WTC11 (cell line): ENCODE results near the gene FAM227B. TPM values are rescaled to one million over a fixed set of nuclear protein-coding genes. Genes with fewer than 3 reads are reported as not detected.

Experiments
- ATAC-seq: fragments of 200-7000 bp; cut with Tn5 transposase; 2 replicates; pipeline ENCODE4 v1.10.0; 2021; ENCODE audit warnings: mild to moderate bottlenecking, moderate library complexity
- CTCF ChIA-PET: fragments of 300-600 bp; sonication (Branson Sonifier 250); formaldehyde crosslinking; loops from one replicate; lab custom pipeline; 2021; ENCODE audit warnings: antibody characterized with exemption; lab: Charles Lee
- POLR2A ChIA-PET: fragments of 350-600 bp; sonication (Branson Sonifier 250); formaldehyde crosslinking; loops from one replicate; lab custom pipeline; 2021; ENCODE audit warnings: antibody characterized with exemption; lab: Charles Lee
- DNase-seq: peaks from one replicate; pipeline ENCODE4 v3.0.0; 2021; ENCODE audit warnings: low spot score
- H3K27ac Mint-ChIP-seq: 2 replicates; pipeline ENCODE4 v1.8.0; 2021; ENCODE audit warnings: mixed read lengths
- H3K27me3 Mint-ChIP-seq: 2 replicates; pipeline ENCODE4 v1.8.0; 2021; ENCODE audit warnings: low read depth, mild to moderate bottlenecking, moderate library complexity, mixed read lengths
- H3K36me3 Mint-ChIP-seq: 2 replicates; pipeline ENCODE4 v1.8.0; 2021; ENCODE audit warnings: mixed read lengths
- H3K4me1 Mint-ChIP-seq: 2 replicates; pipeline ENCODE4 v1.8.0; 2022; ENCODE audit warnings: mixed read lengths
- H3K4me3 Mint-ChIP-seq: 2 replicates; pipeline ENCODE4 v1.8.0; 2021; ENCODE audit warnings: mild to moderate bottlenecking, moderate library complexity, mixed read lengths
- H3K9me3 Mint-ChIP-seq: 2 replicates; pipeline ENCODE4 v1.8.0; 2021; ENCODE audit warnings: mixed read lengths
- AR ChIP-seq: fragments of 250-450 bp; sonication (Bioruptor Pico); IDR thresholded peaks from 2 replicates; pipeline ENCODE4 v1.9.0; 2021; ENCODE audit warnings: mild to moderate bottlenecking
- ATF6 ChIP-seq: sonication (generic); formaldehyde crosslinking; IDR thresholded peaks from 2 replicates; pipeline ENCODE4 v1.8.1; 2023; ENCODE audit warnings: mild to moderate bottlenecking, missing genetic modification reagents
- CTCF ChIP-seq: fragments of 200-600 bp; IDR thresholded peaks from 2 replicates; pipeline ENCODE4 v1.8.0; 2022; ENCODE audit warnings: antibody characterized with exemption
- JUN ChIP-seq: sonication (generic); formaldehyde crosslinking; IDR thresholded peaks from 2 replicates; pipeline ENCODE4 v1.8.0; 2023; ENCODE audit warnings: mild to moderate bottlenecking, missing genetic modification reagents
- NFATC4 ChIP-seq: fragments of 250-450 bp; sonication (Bioruptor Pico); IDR thresholded peaks from 2 replicates; pipeline ENCODE4 v1.9.0; 2021; ENCODE audit warnings: mild to moderate bottlenecking
- NFE2L1 ChIP-seq: sonication (generic); formaldehyde crosslinking; IDR thresholded peaks from 2 replicates; pipeline ENCODE4 v1.8.1; 2023; ENCODE audit warnings: missing genetic modification reagents
- NR1H2 ChIP-seq: sonication (generic); formaldehyde crosslinking; IDR thresholded peaks from 2 replicates; pipeline ENCODE4 v1.9.0; 2021; ENCODE audit warnings: mild to moderate bottlenecking, moderate library complexity, missing genetic modification reagents
- NR3C1 ChIP-seq: sonication (generic); formaldehyde crosslinking; conservative IDR thresholded peaks from 2 replicates; pipeline ENCODE4 v1.8.1; 2023; ENCODE audit warnings: low read depth, mild to moderate bottlenecking, missing genetic modification reagents
- OVOL2 ChIP-seq: fragments of 250-450 bp; sonication (Bioruptor Pico); IDR thresholded peaks from 2 replicates; pipeline ENCODE4 v1.9.0; 2021; ENCODE audit warnings: mild to moderate bottlenecking, borderline replicate concordance
- SMAD3 ChIP-seq: sonication (generic); formaldehyde crosslinking; IDR thresholded peaks from 2 replicates; pipeline ENCODE4 v1.8.0; 2022; ENCODE audit warnings: missing genetic modification reagents, mild to moderate bottlenecking, borderline replicate concordance
- SOX15 ChIP-seq: fragments of 250-450 bp; sonication (Bioruptor Pico); IDR thresholded peaks from 2 replicates; pipeline ENCODE4 v1.9.0; 2021; ENCODE audit warnings: mild to moderate bottlenecking
- TEAD1 ChIP-seq: sonication (generic); formaldehyde crosslinking; IDR thresholded peaks from 2 replicates; pipeline ENCODE4 v1.8.0; 2022; ENCODE audit warnings: mild to moderate bottlenecking, missing genetic modification reagents
- ZNF121 ChIP-seq: sonication (generic); formaldehyde crosslinking; IDR thresholded peaks from 2 replicates; pipeline ENCODE4 v1.8.0; 2023; ENCODE audit warnings: missing genetic modification reagents
- ZNF138 ChIP-seq: sonication (generic); formaldehyde crosslinking; conservative IDR thresholded peaks from 2 replicates; pipeline ENCODE4 v1.8.1; 2022; ENCODE audit warnings: mild to moderate bottlenecking, moderate library complexity, missing genetic modification reagents
- ZNF263 ChIP-seq: sonication (generic); formaldehyde crosslinking; IDR thresholded peaks from 2 replicates; pipeline ENCODE4 v1.8.1; 2022; ENCODE audit warnings: low read depth, mild to moderate bottlenecking, moderate library complexity, missing genetic modification reagents
- ZNF396 ChIP-seq: fragments of 250-450 bp; sonication (Bioruptor Pico); IDR thresholded peaks from 2 replicates; pipeline ENCODE4 v1.8.0; 2021; ENCODE audit warnings: mild to moderate bottlenecking, moderate library complexity, borderline replicate concordance
- ZNF671 ChIP-seq: fragments of 250-450 bp; sonication (Bioruptor Pico); IDR thresholded peaks from 2 replicates; pipeline ENCODE4 v1.8.0; 2021; ENCODE audit warnings: mild to moderate bottlenecking
- total RNA-seq: library from RNA; stranded (reverse); gene quantifications from 3 replicates; pipeline ENCODE4 v1.2.3, GENCODE V29; 2021
- TF ChIP-seq, protein P1 (sequence below): fragments of 250-450 bp; sonication (Bioruptor Pico); IDR thresholded peaks from 2 replicates; pipeline ENCODE4 v1.9.0; 2021; ENCODE audit warnings: mild to moderate bottlenecking
- TF ChIP-seq, protein P2 (sequence below): sonication (generic); formaldehyde crosslinking; IDR thresholded peaks from 2 replicates; pipeline ENCODE4 v1.8.0; 2022; ENCODE audit warnings: mild to moderate bottlenecking, missing genetic modification reagents
- TF ChIP-seq, protein P3 (sequence below): sonication (generic); formaldehyde crosslinking; IDR thresholded peaks from 2 replicates; pipeline ENCODE4 v1.8.1; 2023; ENCODE audit warnings: mild to moderate bottlenecking, missing genetic modification reagents, borderline replicate concordance
- TF ChIP-seq, protein P4 (sequence below): sonication (generic); formaldehyde crosslinking; IDR thresholded peaks from 2 replicates; pipeline ENCODE4 v1.8.1; 2022; ENCODE audit warnings: low read depth, mild to moderate bottlenecking, moderate library complexity, missing genetic modification reagents, borderline replicate concordance

Gene FAM227B
- total RNA-seq, 1 experiment from 2014 or later: 6.8 TPM

GRCh38 chr15:49427372-49427771, 193.2 kb downstream of the FAM227B start:
- Mint-ChIP-seq H3K9me3 (no peaks in the 10 kb centered on the region), H3K4me3 (no peak overlapping the region), H3K27me3 (no peaks in the 10 kb centered on the region; the same call in 1 of the 2 replicates), H3K27ac (no peak overlapping the region), H3K4me1 (no peaks in the 10 kb centered on the region), H3K36me3 (no peaks in the 10 kb centered on the region)
- ChIA-PET POLR2A (no interaction called here), CTCF (interaction anchor here (1.1 kb wide), 1 partner anchor 44 kb away, joined by 4 read pairs; no protein-coding TSS in a partner anchor)
- ATAC-seq: no peak
- TF ChIP-seq, protein P1, sequence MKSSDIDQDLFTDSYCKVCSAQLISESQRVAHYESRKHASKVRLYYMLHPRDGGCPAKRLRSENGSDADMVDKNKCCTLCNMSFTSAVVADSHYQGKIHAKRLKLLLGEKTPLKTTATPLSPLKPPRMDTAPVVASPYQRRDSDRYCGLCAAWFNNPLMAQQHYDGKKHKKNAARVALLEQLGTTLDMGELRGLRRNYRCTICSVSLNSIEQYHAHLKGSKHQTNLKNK (CRISPR knock-in tag): no peak
- TF ChIP-seq NR3C1 (CRISPR knock-in tag) (no peak), ZNF263 (CRISPR knock-in tag) (no peak), NFATC4 (CRISPR knock-in tag) (no peak), OVOL2 (no peak), CTCF (no peak), ZNF138 (CRISPR knock-in tag) (no peak), ZNF396 (CRISPR knock-in tag) (no peak), JUN (CRISPR knock-in tag) (no peak), SMAD3 (no peak), ATF6 (CRISPR knock-in tag) (no peak), ZNF121 (no peak), NFE2L1 (CRISPR knock-in tag) (no peak)
- TF ChIP-seq, protein P2, sequence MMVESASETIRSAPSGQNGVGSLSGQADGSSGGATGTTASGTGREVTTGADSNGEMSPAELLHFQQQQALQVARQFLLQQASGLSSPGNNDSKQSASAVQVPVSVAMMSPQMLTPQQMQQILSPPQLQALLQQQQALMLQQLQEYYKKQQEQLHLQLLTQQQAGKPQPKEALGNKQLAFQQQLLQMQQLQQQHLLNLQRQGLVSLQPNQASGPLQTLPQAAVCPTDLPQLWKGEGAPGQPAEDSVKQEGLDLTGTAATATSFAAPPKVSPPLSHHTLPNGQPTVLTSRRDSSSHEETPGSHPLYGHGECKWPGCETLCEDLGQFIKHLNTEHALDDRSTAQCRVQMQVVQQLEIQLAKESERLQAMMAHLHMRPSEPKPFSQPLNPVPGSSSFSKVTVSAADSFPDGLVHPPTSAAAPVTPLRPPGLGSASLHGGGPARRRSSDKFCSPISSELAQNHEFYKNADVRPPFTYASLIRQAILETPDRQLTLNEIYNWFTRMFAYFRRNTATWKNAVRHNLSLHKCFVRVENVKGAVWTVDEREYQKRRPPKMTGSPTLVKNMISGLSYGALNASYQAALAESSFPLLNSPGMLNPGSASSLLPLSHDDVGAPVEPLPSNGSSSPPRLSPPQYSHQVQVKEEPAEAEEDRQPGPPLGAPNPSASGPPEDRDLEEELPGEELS (CRISPR knock-in tag): no peak
- TF ChIP-seq, protein P3, sequence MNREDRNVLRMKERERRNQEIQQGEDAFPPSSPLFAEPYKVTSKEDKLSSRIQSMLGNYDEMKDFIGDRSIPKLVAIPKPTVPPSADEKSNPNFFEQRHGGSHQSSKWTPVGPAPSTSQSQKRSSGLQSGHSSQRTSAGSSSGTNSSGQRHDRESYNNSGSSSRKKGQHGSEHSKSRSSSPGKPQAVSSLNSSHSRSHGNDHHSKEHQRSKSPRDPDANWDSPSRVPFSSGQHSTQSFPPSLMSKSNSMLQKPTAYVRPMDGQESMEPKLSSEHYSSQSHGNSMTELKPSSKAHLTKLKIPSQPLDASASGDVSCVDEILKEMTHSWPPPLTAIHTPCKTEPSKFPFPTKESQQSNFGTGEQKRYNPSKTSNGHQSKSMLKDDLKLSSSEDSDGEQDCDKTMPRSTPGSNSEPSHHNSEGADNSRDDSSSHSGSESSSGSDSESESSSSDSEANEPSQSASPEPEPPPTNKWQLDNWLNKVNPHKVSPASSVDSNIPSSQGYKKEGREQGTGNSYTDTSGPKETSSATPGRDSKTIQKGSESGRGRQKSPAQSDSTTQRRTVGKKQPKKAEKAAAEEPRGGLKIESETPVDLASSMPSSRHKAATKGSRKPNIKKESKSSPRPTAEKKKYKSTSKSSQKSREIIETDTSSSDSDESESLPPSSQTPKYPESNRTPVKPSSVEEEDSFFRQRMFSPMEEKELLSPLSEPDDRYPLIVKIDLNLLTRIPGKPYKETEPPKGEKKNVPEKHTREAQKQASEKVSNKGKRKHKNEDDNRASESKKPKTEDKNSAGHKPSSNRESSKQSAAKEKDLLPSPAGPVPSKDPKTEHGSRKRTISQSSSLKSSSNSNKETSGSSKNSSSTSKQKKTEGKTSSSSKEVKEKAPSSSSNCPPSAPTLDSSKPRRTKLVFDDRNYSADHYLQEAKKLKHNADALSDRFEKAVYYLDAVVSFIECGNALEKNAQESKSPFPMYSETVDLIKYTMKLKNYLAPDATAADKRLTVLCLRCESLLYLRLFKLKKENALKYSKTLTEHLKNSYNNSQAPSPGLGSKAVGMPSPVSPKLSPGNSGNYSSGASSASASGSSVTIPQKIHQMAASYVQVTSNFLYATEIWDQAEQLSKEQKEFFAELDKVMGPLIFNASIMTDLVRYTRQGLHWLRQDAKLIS: no peak
- no peak for DNase-seq

GRCh38 chr15:49424954-49425353, 195.7 kb downstream of the FAM227B start:
- peaks cover 2% of the 10 kb centered on the region for H3K4me1 Mint-ChIP-seq
- H3K36me3 Mint-ChIP-seq: no peaks in the 10 kb centered on the region
- H3K9me3 Mint-ChIP-seq: no peaks in the 10 kb centered on the region
- no peaks in the 10 kb centered on the region for H3K27me3 Mint-ChIP-seq
- H3K27ac Mint-ChIP-seq: no peak overlapping the region
- ATAC-seq: no peak
- no peak overlapping the region for H3K4me3 Mint-ChIP-seq
- ChIA-PET CTCF (interaction anchor here (5.6 kb wide), 1 partner anchor 189 kb away, joined by 131 read pairs; no protein-coding TSS in a partner anchor), POLR2A (no interaction called here)
- DNase-seq: no peak
- TF ChIP-seq, protein P4, sequence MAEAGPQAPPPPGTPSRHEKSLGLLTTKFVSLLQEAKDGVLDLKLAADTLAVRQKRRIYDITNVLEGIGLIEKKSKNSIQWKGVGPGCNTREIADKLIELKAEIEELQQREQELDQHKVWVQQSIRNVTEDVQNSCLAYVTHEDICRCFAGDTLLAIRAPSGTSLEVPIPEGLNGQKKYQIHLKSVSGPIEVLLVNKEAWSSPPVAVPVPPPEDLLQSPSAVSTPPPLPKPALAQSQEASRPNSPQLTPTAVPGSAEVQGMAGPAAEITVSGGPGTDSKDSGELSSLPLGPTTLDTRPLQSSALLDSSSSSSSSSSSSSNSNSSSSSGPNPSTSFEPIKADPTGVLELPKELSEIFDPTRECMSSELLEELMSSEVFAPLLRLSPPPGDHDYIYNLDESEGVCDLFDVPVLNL (CRISPR knock-in tag): no peak
- TF ChIP-seq SOX15 (no peak), AR (CRISPR knock-in tag) (no peak), ZNF671 (CRISPR knock-in tag) (no peak), TEAD1 (CRISPR knock-in tag) (no peak), NR1H2 (CRISPR knock-in tag) (no peak)
